Motor neuron (in vitro differentiated cells): ENCODE results near the gene SRL. TPM values are rescaled to one million over a fixed set of nuclear protein-coding genes. Genes with fewer than 3 reads are reported as not detected.
A peak's percentile ranks its signal among the peaks of the same experiment; 100 is the strongest.

Experiments
- ATAC-seq, 8 experiments: fragments of 200-7000 bp; cut with Tn5 transposase; replicated peaks in 6 of 8; 2 replicates each; pipeline ENCODE4 v1.8.0; 2021; ENCODE audit warnings: mild to moderate bottlenecking in 8 of 8, moderate library complexity in 8 of 8
- H3K27ac ChIP-seq, 2 donors: fragments of 250-450 bp; sonication (Bioruptor Pico); 2 replicates each; pipeline ENCODE4 v1.9.0; 2021; ENCODE audit warnings: antibody characterized with exemption in 2 of 2, mild to moderate bottlenecking in 2 of 2, moderate library complexity in 1 of 2
- H3K4me1 ChIP-seq, 2 donors: fragments of 250-450 bp; sonication (Bioruptor Pico); replicated peaks in 1 of 2; 2 replicates each; pipeline ENCODE4 v1.6.1; 2021; ENCODE audit warnings: antibody characterized with exemption in 2 of 2, mild to moderate bottlenecking in 2 of 2, moderate library complexity in 1 of 2
- H3K4me3 ChIP-seq, 5 donors: fragments of 250-450 bp; sonication (Bioruptor Pico); 2 replicates each; pipeline ENCODE4 v1.9.0; 2021; ENCODE audit warnings: antibody characterized with exemption in 5 of 5, mild to moderate bottlenecking in 5 of 5, moderate library complexity in 4 of 5
- WGBS, 10 experiments: fragments of 450-650 bp; shearing (Covaris generic); methylation state at CpG; one replicate each; pipeline ENCODE4 v1.0.0; 2022; 5-methylcytosine and 5-hydroxymethylcytosine counted together
- in situ Hi-C, 9 experiments: fragments of 400-800 bp; cut with MboI; loops; one replicate each; pipeline ENCODE4 v1.15.0; 2021; ENCODE audit warnings: low sequenced_read_pairs in 9 of 9, low pct_unique_long_range_greater_than_20kb in 2 of 9; ENCODE audit not compliant: unreplicated experiment in 9 of 9
- total RNA-seq, 8 experiments: library from RNA; unstranded; fragments of 300-600 nt; gene quantifications; 2 replicates each; pipeline versions ENCODE4 v1.2.3 to v1.2.4, GENCODE V29; 2022

SRL gene
- total RNA-seq, 8 experiments from 2014 or later: 0.07 to 0.71 (median 0.34) TPM

DNA sequence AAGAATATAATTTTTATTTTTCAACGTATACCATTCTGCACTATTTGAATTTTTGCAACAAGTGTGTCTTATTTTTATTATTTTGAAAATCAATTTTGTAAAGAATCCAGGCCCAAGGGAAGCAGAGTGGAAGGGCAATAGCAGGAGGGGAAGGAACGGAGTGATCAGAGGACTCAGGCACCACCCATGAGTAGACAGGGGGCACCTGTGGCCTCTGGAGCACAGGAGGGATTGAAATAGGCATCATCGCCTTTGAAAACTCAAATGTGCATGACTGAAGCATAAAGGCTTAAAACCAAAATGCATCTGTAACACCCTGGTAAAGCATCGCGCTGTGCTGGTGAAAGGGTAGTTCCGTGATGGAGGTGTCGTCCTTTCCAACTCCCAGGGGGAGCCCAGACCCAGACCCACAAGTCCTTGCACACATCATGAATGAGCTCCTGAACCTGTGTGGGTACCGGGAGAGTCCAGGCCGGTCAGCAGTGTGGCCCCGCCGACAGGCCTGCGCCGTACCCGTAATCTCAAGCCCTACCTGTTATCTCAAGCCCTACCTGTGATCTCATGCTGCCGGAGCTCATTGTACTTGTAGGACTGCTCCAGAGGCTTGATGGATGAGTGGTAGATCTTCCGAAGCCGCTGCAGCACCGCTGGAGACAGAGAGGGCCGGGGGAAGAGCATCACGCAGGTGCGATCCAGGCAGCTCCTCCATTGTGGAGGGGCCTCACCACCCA is 39.1 kb downstream of the SRL start:
- no peak overlapping the region for H3K27ac ChIP-seq
- no peak for ATAC-seq
- 58 to 100% (median 90%) methylated on average over 1 to 10 of the region's 21 CpGs; no CpG with 5 or more reads in 2 of the 10 experiments for WGBS, 10 experiments
- no peaks in the 10 kb centered on the region for H3K4me1 ChIP-seq
- in situ Hi-C loops: no loop called here
- H3K4me3 ChIP-seq: no peak overlapping the region

DNA sequence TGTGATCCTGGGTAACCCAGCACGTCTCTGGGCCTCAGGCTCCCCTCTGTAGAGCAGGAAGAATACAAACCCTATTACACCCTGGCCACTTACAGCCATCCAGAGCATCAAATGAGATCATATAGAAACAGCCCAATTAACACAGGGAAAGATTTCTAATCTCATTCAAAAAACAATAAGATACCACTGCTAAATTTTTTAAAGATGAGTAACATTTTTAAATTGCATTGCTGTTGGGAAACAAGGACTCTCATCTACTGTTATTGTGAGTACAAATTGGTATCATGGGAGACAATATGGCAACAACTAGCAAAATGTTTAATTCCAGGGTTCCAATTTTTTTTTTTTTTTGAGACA is 41.1 kb downstream of the SRL start:
- Histone ChIP-seq H3K27ac (no peak overlapping the region), H3K4me1 (no peaks in the 10 kb centered on the region), H3K4me3 (no peak overlapping the region)
- peak in 2 of 8 experiments; percentile 22 to 25 for ATAC-seq
- in situ Hi-C loops: no loop called here
- WGBS, 10 experiments: 40 to 100% methylated on average over 1 of the region's 1 CpG; no CpG with 5 or more reads in 8 of the 10 experiments

DNA sequence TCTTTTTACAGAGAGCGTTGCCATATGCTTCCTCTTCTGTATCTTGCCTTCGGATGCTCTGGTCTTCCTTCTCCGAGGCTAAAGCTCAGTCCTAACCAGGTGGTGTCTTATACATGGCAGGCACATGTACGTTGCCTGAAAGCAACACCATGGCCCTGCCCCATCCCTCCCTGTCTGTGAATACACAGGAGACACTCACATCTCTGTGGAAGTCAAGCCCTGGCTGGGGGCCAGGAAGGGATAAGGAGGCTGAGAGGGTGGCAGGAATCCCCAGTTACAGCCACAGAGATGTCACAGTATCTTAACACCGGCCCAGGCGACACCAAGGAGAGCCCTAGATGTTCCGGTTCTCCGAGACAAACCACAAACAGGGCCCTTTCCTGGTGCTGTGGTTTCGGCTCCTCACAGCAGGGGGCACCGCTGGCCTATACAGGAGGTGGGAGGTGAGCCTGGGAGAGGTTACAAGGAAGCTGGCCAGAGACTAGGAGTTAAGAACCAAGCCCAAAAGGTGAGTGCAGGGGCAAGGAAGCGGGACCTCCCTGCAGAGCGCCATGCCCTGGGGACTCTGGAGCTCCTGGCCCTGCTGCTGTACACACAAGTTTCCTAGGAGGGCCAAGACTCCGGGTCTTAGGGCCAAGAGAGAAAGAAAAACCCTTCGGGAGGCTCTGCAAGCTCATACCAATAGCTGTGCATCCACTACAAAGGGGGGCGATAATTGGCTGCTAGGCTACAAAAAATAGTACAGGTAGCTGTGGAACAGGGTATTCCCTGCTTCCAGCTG is 41.7 kb downstream of the SRL start:
- Histone ChIP-seq H3K4me1 (no peaks in the 10 kb centered on the region), H3K4me3 (no peak overlapping the region), H3K27ac (no peak overlapping the region)
- in situ Hi-C loops: no loop called here
- 0 to 93% (median 61%) methylated on average over 1 to 6 of the region's 15 CpGs; no CpG with 5 or more reads in 2 of the 10 experiments for WGBS, 10 experiments
- peak; percentile 55 to 98 (median 78) for ATAC-seq

DNA sequence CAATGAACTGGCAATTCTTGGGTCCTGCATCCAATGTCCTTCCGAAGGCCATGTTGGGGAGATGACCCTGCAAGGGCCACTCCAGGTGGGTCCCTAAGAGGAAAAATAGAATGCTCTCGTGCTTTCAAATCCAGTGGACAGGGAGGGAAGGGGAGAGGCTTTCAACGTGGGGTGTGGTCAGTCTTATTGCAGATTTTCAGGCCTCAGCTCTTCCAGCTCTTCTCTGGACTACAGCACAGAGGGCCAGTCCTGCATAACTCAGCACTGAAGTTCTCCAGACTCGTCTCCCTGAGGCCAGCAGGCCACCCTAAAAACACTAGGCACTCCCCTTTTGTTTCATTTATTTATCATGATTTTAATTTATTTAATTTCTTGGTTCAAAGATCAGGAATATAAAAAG is 43.1 kb downstream of the SRL start:
- in situ Hi-C loops: no loop called here
- WGBS, 10 experiments: 0 to 79% (median 57%) methylated on average over 2 to 4 of the region's 4 CpGs; no CpG with 5 or more reads in 3 of the 10 experiments
- no peaks in the 10 kb centered on the region for H3K4me1 ChIP-seq
- ATAC-seq: peak in 2 of 8 experiments; percentile 78 to 91
- H3K4me3 ChIP-seq: no peak overlapping the region
- H3K27ac ChIP-seq: no peak overlapping the region

DNA sequence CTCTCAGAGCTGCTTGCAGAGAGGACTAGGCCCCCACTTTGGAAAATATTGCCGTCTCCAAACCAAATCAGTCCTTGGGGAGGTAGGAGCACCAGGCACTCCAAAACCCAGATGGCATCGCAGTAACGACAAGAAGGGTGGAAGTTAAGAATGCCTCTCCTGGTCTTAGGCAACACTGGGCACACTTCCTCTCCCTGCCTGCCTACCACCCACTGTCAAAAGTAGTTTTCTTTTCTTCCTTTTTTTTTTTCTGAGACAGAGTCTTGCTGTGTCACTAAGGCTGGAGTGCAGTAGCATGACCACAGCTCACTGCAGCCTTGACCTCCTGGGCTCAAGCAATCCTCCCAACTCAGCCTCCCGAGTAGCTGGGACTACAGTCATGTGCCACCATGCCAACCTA is 47.2 kb downstream of the SRL start:
- ATAC-seq: no peak
- no peak overlapping the region for H3K27ac ChIP-seq
- no peaks in the 10 kb centered on the region for H3K4me1 ChIP-seq
- 67 to 100% (median 80%) methylated on average over 1 to 4 of the region's 4 CpGs; no CpG with 5 or more reads in 5 of the 10 experiments for WGBS, 10 experiments
- in situ Hi-C loops: no loop called here
- H3K4me3 ChIP-seq: no peak overlapping the region

DNA sequence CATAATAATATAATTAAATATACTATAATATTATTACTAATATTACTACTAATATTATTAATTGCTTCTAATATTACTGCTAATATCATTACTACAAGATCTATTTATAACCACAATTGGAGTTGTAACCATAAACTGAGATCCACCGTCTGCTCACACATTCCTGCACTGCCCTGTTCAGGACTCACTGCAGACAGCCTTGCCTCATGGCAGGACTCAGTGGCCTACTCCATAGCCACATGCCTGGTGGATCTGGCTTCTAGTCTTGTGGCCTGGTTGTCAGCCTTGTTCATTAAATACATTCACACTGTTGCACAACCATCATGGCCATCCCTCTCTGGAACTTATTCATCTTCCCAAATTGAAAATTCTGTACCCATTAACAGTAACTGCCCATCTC is 48.0 kb downstream of the SRL start:
- ATAC-seq: no peak
- in situ Hi-C loops: no loop called here
- Histone ChIP-seq H3K27ac (no peak overlapping the region), H3K4me3 (no peak overlapping the region), H3K4me1 (no peaks in the 10 kb centered on the region)
- WGBS, 10 experiments: 30 to 100% (median 73%) methylated on average over 1 of the region's 1 CpG; no CpG with 5 or more reads in 6 of the 10 experiments

DNA sequence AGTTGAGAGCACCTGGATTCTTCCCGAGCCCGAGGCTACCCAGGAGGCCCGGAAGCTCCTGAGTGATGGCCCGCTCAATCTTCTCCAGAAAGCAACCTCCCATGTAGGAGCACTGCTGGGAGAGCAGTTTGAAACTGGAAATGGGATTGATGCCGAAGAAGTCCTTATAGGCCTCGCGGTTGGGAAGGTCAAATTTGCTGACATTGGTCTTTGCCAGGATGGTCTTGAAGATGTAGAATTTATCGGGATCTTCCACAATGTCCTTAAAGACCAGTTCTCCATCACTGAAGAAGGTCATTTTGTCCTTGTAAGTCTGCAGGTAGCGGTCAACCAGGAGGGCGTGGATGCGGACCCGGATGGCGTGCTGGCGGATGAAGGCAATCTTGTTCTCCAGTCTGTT is 49.7 kb downstream of the SRL start:
- 89 to 100% (median 92%) methylated on average over 3 to 9 of the region's 14 CpGs; no CpG with 5 or more reads in 4 of the 10 experiments for WGBS, 10 experiments
- Histone ChIP-seq H3K27ac (no peak overlapping the region), H3K4me1 (no peaks in the 10 kb centered on the region), H3K4me3 (no peak overlapping the region)
- no peak for ATAC-seq
- in situ Hi-C loops: no loop called here

DNA sequence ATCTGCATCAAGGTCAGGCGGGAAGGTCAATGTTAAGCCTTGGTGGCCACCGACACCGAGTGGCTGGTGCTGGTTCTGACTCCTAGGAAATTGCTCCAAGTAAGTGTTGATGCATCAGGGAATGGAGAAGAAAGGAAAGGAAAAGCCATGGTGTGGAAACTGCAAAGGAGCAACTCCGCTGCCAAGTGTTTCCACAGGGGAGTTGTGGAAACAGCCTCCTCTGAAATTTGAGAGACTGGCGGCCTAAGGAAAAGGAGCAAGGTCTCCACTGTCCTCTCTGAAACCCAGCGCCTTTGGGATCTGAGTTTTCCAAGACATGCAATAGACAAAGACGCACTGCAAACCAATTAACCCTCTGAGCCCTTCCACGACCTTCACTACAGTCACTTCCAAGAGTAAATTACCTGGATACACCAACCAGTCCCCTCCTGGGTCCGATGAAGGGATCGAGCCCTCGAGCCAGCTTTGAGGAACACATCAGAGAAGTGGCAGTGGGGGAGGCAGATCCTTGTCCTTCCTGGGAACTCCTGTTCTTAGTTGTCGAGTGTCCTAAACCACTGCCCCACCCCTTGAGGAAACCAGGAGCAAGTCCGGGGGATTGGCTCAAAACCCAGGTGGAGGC is 51.1 kb downstream of the SRL start:
- in situ Hi-C loops: no loop called here
- H3K4me1 ChIP-seq: no peaks in the 10 kb centered on the region
- H3K4me3 ChIP-seq: no peak overlapping the region
- no peak for ATAC-seq
- 54 to 100% (median 75%) methylated on average over 1 to 7 of the region's 13 CpGs; no CpG with 5 or more reads in 2 of the 10 experiments for WGBS, 10 experiments
- H3K27ac ChIP-seq: no peak overlapping the region

DNA sequence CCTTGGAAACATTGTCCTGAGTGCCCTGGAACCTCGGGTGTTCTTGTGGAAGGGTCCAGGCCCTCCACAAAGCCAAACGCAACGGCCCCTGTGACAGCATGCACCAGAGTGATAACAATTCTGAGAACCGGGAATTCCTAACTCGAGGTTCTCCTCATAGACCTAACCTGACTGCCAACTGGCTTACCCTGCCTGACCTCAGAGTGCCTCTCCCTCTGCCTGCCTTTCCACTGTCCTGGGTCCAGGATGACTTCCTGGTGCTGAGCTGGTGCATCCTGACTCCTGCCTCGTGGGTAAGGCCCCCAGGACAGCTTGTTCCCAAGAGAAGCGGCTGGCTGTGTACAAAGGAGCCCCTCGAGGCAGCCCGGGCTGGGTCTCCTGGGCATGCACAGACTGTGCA is 51.8 kb downstream of the SRL start:
- H3K4me3 ChIP-seq: no peak overlapping the region
- H3K4me1 ChIP-seq: no peaks in the 10 kb centered on the region
- no peak for ATAC-seq
- WGBS, 10 experiments: 14 to 81% (median 74%) methylated on average over 1 to 7 of the region's 9 CpGs; no CpG with 5 or more reads in 3 of the 10 experiments
- in situ Hi-C loops: no loop called here
- H3K27ac ChIP-seq: no peak overlapping the region

DNA sequence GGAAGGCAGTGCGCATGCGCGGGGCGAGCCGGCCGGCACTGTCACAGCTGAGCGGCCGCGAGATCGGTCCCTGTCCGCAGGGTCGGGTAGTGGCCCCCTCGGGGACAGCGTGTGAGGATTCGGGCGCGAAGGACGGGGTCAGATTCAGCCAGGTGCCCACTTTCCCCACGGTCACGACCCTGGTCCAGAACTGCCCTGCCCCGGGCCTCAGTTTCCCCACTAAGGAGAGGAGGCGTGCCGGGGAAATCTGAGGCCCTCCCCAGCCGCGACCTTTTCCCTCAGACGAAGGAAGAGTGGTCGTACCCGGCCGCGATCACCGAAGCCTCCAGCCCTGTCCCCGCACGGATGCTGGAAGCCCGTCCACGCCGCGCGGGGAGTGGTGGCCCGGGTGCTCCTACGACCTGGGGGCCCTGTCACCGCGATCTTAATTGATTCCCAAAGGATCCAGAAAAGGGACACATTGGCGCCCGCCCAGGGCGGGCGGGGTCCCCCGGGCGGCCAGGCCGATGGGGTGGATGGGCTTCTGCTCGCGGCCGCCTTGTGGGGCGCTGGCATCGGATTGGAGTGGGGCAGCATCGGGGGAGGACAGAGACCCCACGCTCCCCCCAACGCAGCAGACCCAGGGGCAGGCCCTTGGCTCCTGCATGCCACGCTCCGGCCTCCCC is 57.7 kb downstream of the SRL start:
- Histone ChIP-seq H3K4me3 (peak overlapping the region; percentile 43 to 53 (median 45)), H3K27ac (peak overlapping the region in 1 of 2 donors; percentile 37), H3K4me1 (peaks cover 5 to 8% of the 10 kb centered on the region in 2 donors)
- ATAC-seq: peak in 5 of 8 experiments; percentile 14 to 18 (median 17)
- 0 to 5% methylated on average over 3 to 8 of the region's 59 CpGs; no CpG with 5 or more reads in 8 of the 10 experiments for WGBS, 10 experiments
- in situ Hi-C loops: no loop called here

DNA sequence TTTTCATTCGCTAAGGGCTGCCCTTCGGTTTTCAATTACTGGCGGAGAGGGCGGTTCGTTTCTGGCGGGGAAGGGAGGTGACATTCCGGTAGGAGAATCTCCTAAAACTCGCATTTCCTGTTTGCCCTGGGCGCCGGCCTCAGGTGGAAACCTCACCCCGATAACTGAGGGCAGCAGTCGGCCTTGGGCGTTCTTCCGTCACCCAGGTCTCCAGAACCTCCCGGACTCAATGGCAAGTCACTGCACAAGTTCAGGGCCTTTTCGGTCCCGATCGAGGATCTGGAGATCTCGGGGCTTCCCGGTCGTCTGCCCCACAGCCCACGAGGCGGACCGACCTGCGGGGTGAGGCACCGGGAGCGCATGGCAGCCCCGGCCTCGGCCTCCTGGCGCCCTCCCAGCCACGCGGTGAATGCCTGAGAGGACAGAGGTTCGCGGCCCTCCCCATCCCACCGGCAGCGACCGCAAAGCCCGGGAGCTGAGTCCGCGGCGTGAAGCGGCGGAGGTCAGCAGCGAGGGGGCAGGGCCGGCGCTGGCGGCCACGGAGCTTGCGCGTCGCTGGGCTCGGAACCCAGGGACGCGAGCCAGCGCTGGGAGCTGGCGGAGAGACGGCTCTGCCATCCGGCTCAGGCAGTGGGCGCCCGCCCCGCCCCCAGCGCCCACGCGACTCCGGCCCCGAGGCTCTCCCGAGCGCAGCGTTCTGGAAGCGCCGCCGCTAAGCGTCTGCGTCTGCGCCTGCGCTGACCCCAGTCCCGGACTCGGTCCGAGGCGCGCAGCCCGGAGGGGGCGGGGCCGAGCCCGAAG is 58.4 kb downstream of the SRL start:
- peak; percentile 74 to 96 (median 94) for ATAC-seq
- peaks cover 5 to 8% of the 10 kb centered on the region in 2 donors for H3K4me1 ChIP-seq
- H3K27ac ChIP-seq: peak overlapping the region; percentile 68 to 80
- peak overlapping the region; percentile 43 to 53 (median 45) for H3K4me3 ChIP-seq
- in situ Hi-C loops: no loop called here
- 0 to 27% (median 0%) methylated on average over 1 to 17 of the region's 85 CpGs; no CpG with 5 or more reads in 3 of the 10 experiments for WGBS, 10 experiments
